ENCODE results near the gene GPATCH1. TPM values are rescaled to one million over a fixed set of nuclear protein-coding genes. Genes with fewer than 3 reads are reported as not detected.

Gene GPATCH1
- polyA plus RNA-seq, 1 donor from 2014 or later, result 11.5 TPM

DNA sequence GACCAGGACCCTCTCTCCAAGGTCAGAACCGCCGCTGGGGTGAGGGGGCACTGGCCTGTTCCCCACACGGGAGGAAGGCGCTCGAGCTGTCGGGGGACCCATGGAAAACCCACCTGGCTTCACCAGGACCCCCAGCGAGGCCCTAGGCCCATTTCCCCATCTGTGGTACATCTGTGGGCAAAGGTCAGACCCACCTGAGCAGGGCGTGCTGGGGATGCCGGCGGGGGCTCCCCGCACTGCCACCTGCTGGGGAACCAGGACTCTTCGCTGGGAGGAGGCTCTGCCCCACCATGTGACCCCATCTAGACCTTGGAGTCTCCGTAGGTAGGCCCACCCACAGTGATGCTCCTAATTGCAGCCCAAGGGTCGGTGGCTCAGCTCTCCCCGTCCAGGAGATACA, 51.4 kb downstream of the GPATCH1 start:
- H4K20me1 ChIP-seq (ENCODE audit: insufficient read depth), result no peaks in the 10 kb centered on the region
- TF ChIP-seq MXI1 (conservative IDR thresholded peaks at IDR 0.05; ENCODE audit: poor library complexity, severe bottlenecking), result no peak
- TF ChIP-seq POLR2AphosphoS5 (IDR thresholded peaks at IDR 0.05), result no peak
- no peak for TF ChIP-seq RAD21 (conservative IDR thresholded peaks at IDR 0.05)
- no peak for TF ChIP-seq TAF1 (IDR thresholded peaks at IDR 0.05; ENCODE audit: low read depth)
- TF ChIP-seq, protein P1, sequence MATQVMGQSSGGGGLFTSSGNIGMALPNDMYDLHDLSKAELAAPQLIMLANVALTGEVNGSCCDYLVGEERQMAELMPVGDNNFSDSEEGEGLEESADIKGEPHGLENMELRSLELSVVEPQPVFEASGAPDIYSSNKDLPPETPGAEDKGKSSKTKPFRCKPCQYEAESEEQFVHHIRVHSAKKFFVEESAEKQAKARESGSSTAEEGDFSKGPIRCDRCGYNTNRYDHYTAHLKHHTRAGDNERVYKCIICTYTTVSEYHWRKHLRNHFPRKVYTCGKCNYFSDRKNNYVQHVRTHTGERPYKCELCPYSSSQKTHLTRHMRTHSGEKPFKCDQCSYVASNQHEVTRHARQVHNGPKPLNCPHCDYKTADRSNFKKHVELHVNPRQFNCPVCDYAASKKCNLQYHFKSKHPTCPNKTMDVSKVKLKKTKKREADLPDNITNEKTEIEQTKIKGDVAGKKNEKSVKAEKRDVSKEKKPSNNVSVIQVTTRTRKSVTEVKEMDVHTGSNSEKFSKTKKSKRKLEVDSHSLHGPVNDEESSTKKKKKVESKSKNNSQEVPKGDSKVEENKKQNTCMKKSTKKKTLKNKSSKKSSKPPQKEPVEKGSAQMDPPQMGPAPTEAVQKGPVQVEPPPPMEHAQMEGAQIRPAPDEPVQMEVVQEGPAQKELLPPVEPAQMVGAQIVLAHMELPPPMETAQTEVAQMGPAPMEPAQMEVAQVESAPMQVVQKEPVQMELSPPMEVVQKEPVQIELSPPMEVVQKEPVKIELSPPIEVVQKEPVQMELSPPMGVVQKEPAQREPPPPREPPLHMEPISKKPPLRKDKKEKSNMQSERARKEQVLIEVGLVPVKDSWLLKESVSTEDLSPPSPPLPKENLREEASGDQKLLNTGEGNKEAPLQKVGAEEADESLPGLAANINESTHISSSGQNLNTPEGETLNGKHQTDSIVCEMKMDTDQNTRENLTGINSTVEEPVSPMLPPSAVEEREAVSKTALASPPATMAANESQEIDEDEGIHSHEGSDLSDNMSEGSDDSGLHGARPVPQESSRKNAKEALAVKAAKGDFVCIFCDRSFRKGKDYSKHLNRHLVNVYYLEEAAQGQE (IDR thresholded peaks at IDR 0.05; ENCODE audit: borderline replicate concordance), result no peak
- TF ChIP-seq EP300 (conservative IDR thresholded peaks at IDR 0.05; ENCODE audit: poor library complexity, severe bottlenecking), result no peak
- TF ChIP-seq EZH2 (IDR thresholded peaks at IDR 0.05; ENCODE audit: borderline replicate concordance, insufficient read depth, low read length, poor library complexity, severe bottlenecking), result no peak
- no peak for TF ChIP-seq SMC3 (conservative IDR thresholded peaks at IDR 0.05; ENCODE audit: poor library complexity)
- no peak for TF ChIP-seq CTCF (IDR thresholded peaks at IDR 0.05; ENCODE audit: poor library complexity, severe bottlenecking)
- no peaks in the 10 kb centered on the region for H3K9me2 ChIP-seq (ENCODE audit: insufficient read depth, low read length)
- no peak overlapping the region for H3K4me3 ChIP-seq (ENCODE audit: low read length)
- H3K9ac ChIP-seq (ENCODE audit: low read length), result no peak overlapping the region
- no peak overlapping the region for H3K4me2 ChIP-seq (ENCODE audit: low read length)
- no peaks in the 10 kb centered on the region for H3K36me3 ChIP-seq (ENCODE audit: insufficient read depth, low read length)
- no peaks in the 10 kb centered on the region for H3K27me3 ChIP-seq (ENCODE audit: insufficient read depth, low read depth, low read length)
- H3K27ac ChIP-seq (ENCODE audit: low read length), result no peak overlapping the region
- no peaks in the 10 kb centered on the region for H3F3A ChIP-seq (ENCODE audit: insufficient read depth, low read length, poor library complexity, severe bottlenecking)
- H3K79me2 ChIP-seq (replicated peaks; ENCODE audit: insufficient read depth, low read length), result no peaks in the 10 kb centered on the region
- no peak overlapping the region for H2AFZ ChIP-seq (ENCODE audit: low read depth, low read length)
- H3K9me3 ChIP-seq (ENCODE audit: low read length), result no peaks in the 10 kb centered on the region

GRCh38 chr19:33133438-33134031, 52.6 kb downstream of the GPATCH1 start:
- Histone ChIP-seq H4K20me1 (ENCODE audit: insufficient read depth) (no peaks in the 10 kb centered on the region), H3K9ac (ENCODE audit: low read length) (no peak overlapping the region), H3K36me3 (ENCODE audit: insufficient read depth, low read length) (no peaks in the 10 kb centered on the region), H3K4me2 (ENCODE audit: low read length) (no peak overlapping the region), H3K27ac (ENCODE audit: low read length) (no peak overlapping the region), H3K4me3 (ENCODE audit: low read length) (no peak overlapping the region), H3K9me2 (ENCODE audit: insufficient read depth, low read length) (no peaks in the 10 kb centered on the region), H3K79me2 (replicated peaks; ENCODE audit: insufficient read depth, low read length) (no peaks in the 10 kb centered on the region), H2AFZ (ENCODE audit: low read depth, low read length) (no peak overlapping the region), H3F3A (ENCODE audit: insufficient read depth, low read length, poor library complexity, severe bottlenecking) (no peaks in the 10 kb centered on the region), H3K27me3 (ENCODE audit: insufficient read depth, low read depth, low read length) (no peaks in the 10 kb centered on the region), H3K9me3 (ENCODE audit: low read length) (no peaks in the 10 kb centered on the region)
- no peak for TF ChIP-seq POLR2AphosphoS5 (IDR thresholded peaks at IDR 0.05)
- TF ChIP-seq EZH2 (IDR thresholded peaks at IDR 0.05; ENCODE audit: borderline replicate concordance, insufficient read depth, low read length, poor library complexity, severe bottlenecking), result no peak
- TF ChIP-seq CTCF (IDR thresholded peaks at IDR 0.05; ENCODE audit: poor library complexity, severe bottlenecking), result no peak
- TF ChIP-seq TAF1 (IDR thresholded peaks at IDR 0.05; ENCODE audit: low read depth), result no peak
- no peak for TF ChIP-seq SMC3 (conservative IDR thresholded peaks at IDR 0.05; ENCODE audit: poor library complexity)
- TF ChIP-seq, protein P1 (IDR thresholded peaks at IDR 0.05; ENCODE audit: borderline replicate concordance), result no peak
- TF ChIP-seq RAD21 (conservative IDR thresholded peaks at IDR 0.05), result no peak
- no peak for TF ChIP-seq EP300 (conservative IDR thresholded peaks at IDR 0.05; ENCODE audit: poor library complexity, severe bottlenecking)
- TF ChIP-seq MXI1 (conservative IDR thresholded peaks at IDR 0.05; ENCODE audit: poor library complexity, severe bottlenecking), result no peak
